Prostate gland (tissue), 2 donors: ENCODE measurements around the gene HHIPL1. TPM values are rescaled to one million over a fixed set of nuclear protein-coding genes. Genes with fewer than 3 reads are reported as not detected.

Experiments
- DNase-seq: peaks from one replicate; pipeline ENCODE4 v3.0.0-alpha.2; 2019; ENCODE audit warnings: low spot score
- H3K27ac ChIP-seq, 2 donors: fragments of 200-600 bp; sonication (generic); 2 replicates each; pipeline ENCODE4 v1.5.1; 2017 to 2019
- H3K27me3 ChIP-seq: fragments of 200-600 bp; sonication (generic); replicated peaks from 2 replicates; pipeline ENCODE4 v1.5.1; 2019; ENCODE audit not compliant: insufficient read depth
- H3K36me3 ChIP-seq, 2 donors: fragments of 200-600 bp; sonication (generic); 1 replicate in 1 of 2; 2 replicates in 1 of 2; pipeline versions ENCODE4 v1.5.1 to v1.8.1; 2017 to 2019
- H3K4me1 ChIP-seq: fragments of 200-600 bp; sonication (generic); replicated peaks from 2 replicates; pipeline ENCODE4 v1.5.1; 2019
- H3K4me3 ChIP-seq, 2 donors: fragments of 200-600 bp; sonication (generic); 2 replicates each; pipeline ENCODE4 v1.5.1; 2017 to 2019
- H3K9me3 ChIP-seq: fragments of 200-600 bp; sonication (generic); 2 replicates; pipeline ENCODE4 v1.5.1; 2017
- POLR2A ChIP-seq: fragments of 450-650 bp; IDR thresholded peaks from one replicate; pipeline ENCODE4 v1.6.1; 2016; ENCODE audit warnings: antibody characterized with exemption, mild to moderate bottlenecking
- POLR2AphosphoS5 ChIP-seq: sonication (generic); formaldehyde crosslinking; IDR thresholded peaks from one replicate; pipeline ENCODE4 v1.6.1; 2017; ENCODE audit warnings: antibody characterized with exemption
- WGBS: methylation state at CpG from one replicate; pipeline ENCODE4 v1.1.5; 2018; 5-methylcytosine and 5-hydroxymethylcytosine counted together
- intact Hi-C: fragments of 100-400 bp; cut with DNase I; formaldehyde crosslinking; loops from one replicate; pipeline ENCODE4 v1.14.2; 2022
- total RNA-seq, 2 donors: library from RNA; depleted of rRNA; stranded (reverse); fragments of >200 nt; gene quantifications; one replicate each; pipeline ENCODE4 v1.1.0, GENCODE V29; 2016
- TF ChIP-seq, protein P1 (sequence below), 4 experiments: fragments of 200-600 bp in 2 of 4; fragments of 450-650 bp in 2 of 4; sonication (generic) in 2 of 4; IDR thresholded peaks; 1 replicate in 3 of 4; 2 replicates in 1 of 4; pipeline ENCODE4 v1.5.1; 2016 to 2019; ENCODE audit warnings: antibody characterized with exemption in 4 of 4, mild to moderate bottlenecking in 2 of 4, moderate library complexity in 2 of 4

The HHIPL1 gene
- total RNA-seq, 2 donors from 2014 or later = 2.8 to 4.5 TPM

DNA sequence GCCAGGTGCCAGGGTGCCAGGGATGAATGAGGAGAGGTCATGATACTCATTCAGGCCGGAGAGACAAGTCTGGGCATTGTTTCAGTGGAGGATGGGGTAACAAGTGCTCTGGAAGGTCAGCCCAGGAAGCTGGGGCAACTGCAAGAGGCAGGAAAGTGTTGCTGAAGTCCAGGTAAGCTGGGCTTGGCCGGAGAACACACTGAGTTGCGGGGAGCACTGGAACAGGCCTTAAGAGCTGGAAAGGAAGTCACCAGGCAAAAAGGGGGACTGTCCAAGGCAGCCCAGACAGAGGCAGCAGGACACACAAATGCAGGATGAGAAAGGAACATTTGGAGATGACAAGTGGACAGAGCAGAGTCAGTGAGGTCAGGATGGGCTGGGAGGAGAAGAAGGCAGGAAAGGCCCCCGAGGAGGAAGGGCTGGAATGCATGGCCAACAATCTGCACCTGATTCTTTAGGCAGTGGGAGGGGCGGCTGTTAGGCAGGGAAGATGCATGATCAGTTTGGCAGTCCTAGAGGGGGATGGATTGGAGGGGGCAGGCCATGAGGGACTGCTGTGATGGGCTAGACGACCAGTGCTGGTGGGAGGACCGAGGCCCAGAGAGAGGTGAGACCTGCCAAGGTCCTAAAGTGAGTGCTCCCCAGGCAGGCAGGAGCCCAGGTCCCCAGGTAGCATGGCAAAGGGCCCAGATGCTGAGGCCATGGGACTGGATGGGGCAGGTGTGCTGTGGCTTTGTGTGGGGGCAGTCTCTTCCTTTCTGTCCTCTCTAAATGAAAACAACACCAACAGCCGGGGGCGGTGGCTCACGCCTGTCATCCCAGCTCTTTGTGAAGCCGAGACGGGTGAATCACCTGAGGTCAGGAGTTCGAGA lies 17.2 kb upstream of the HHIPL1 start:
- Histone ChIP-seq H3K36me3 (no peaks in the 10 kb centered on the region), H3K4me1 (no peaks in the 10 kb centered on the region), H3K4me3 (no peak overlapping the region), H3K27ac (no peak overlapping the region), H3K27me3 (no peaks in the 10 kb centered on the region), H3K9me3 (no peaks in the 10 kb centered on the region)
- TF ChIP-seq, protein P1, sequence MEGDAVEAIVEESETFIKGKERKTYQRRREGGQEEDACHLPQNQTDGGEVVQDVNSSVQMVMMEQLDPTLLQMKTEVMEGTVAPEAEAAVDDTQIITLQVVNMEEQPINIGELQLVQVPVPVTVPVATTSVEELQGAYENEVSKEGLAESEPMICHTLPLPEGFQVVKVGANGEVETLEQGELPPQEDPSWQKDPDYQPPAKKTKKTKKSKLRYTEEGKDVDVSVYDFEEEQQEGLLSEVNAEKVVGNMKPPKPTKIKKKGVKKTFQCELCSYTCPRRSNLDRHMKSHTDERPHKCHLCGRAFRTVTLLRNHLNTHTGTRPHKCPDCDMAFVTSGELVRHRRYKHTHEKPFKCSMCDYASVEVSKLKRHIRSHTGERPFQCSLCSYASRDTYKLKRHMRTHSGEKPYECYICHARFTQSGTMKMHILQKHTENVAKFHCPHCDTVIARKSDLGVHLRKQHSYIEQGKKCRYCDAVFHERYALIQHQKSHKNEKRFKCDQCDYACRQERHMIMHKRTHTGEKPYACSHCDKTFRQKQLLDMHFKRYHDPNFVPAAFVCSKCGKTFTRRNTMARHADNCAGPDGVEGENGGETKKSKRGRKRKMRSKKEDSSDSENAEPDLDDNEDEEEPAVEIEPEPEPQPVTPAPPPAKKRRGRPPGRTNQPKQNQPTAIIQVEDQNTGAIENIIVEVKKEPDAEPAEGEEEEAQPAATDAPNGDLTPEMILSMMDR (IDR thresholded peaks at IDR 0.05) = no peak
- TF ChIP-seq POLR2AphosphoS5 = no peak
- no peak for TF ChIP-seq POLR2A
- intact Hi-C loops = loop anchor here (5.0 kb wide), 1 partner anchor 235 kb away; no protein-coding TSS in a partner anchor
- DNase-seq = no peak
- 84% methylated on average over 13 of the region's 13 CpGs for WGBS

DNA sequence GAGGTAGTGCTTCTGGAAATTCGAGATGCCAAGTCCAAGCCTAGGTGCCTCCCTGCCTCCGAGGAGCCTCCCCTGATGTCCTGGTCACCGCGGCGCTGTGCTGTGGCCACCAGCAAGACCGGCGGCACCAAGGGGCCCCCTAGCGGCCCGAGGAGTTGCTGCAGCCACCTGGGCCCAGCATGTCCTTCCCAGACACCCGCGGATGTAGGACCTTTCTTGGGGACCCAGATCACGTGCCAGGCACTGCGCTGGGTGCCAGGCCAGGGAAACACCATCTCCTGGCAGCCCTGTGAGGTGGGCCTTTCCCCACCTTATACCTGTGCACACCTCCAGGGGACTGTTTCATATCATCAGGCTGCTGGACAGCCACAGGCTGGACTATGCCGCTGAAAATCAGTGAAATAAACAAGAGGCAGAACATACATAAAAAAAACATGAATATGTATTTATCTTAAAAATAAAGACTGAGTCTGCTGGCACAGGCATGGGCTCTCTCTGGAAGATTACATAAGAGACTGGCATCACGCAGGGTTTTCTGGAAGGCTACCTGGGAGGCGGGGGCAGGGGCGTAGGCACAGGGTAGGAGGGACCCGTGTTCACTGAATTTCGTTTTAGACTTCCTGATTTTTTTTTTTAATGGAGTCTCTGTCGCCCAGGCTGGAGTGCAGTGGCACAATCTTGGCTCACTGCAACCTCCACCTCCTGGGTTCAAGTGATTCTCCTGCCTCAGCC lies 15.9 kb upstream of the HHIPL1 start:
- intact Hi-C loops = loop anchor here (1.0 to 5.0 kb wide), 2 partner anchors 111 to 237 kb away; no protein-coding TSS in a partner anchor
- DNase-seq = peak; percentile 74

DNA sequence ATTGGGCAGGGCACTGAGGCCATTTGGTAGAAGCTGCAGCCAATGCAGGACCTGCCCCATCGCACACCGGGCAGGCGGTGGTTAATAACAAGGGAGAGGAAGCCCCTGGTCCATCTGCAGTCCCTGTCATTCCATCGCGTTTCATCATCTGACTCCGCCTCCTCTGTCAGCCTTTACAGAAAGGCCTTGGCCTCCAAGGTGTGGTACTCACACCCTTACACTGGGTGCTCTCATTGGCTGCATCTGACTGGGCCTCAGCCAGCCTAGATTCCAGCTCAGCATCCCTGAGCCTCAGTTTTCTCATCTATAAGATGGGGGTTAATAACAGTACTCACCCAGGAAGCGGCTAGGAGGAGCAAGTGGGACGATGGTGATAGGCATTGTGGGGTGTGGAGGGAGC lies 14.7 kb upstream of the HHIPL1 start:
- H3K9me3 ChIP-seq = no peaks in the 10 kb centered on the region
- H3K36me3 ChIP-seq = no peaks in the 10 kb centered on the region
- no peaks in the 10 kb centered on the region for H3K27me3 ChIP-seq
- H3K4me1 ChIP-seq = no peaks in the 10 kb centered on the region
- TF ChIP-seq POLR2AphosphoS5 = no peak
- TF ChIP-seq POLR2A = no peak
- TF ChIP-seq, protein P1 (IDR thresholded peaks at IDR 0.05) = no peak
- intact Hi-C loops = no loop called here
- no peak overlapping the region for H3K27ac ChIP-seq
- WGBS = 67% methylated on average over 8 of the region's 8 CpGs
- H3K4me3 ChIP-seq = no peak overlapping the region
- DNase-seq = no peak

More for the DNA sequence above, 15.9 kb upstream of the HHIPL1 start:
- no peaks in the 10 kb centered on the region for H3K27me3 ChIP-seq
- no peaks in the 10 kb centered on the region for H3K4me1 ChIP-seq
- no peaks in the 10 kb centered on the region for H3K36me3 ChIP-seq
- no peaks in the 10 kb centered on the region for H3K9me3 ChIP-seq
- H3K4me3 ChIP-seq = no peak overlapping the region
- 21% methylated on average over 20 of the region's 20 CpGs for WGBS
- H3K27ac ChIP-seq = no peak overlapping the region
- TF ChIP-seq POLR2A (no peak), POLR2AphosphoS5 (peak; percentile 41)
- TF ChIP-seq, protein P1 (IDR thresholded peaks at IDR 0.05) = peak; percentile 91 to 97 (median 95)

DNA sequence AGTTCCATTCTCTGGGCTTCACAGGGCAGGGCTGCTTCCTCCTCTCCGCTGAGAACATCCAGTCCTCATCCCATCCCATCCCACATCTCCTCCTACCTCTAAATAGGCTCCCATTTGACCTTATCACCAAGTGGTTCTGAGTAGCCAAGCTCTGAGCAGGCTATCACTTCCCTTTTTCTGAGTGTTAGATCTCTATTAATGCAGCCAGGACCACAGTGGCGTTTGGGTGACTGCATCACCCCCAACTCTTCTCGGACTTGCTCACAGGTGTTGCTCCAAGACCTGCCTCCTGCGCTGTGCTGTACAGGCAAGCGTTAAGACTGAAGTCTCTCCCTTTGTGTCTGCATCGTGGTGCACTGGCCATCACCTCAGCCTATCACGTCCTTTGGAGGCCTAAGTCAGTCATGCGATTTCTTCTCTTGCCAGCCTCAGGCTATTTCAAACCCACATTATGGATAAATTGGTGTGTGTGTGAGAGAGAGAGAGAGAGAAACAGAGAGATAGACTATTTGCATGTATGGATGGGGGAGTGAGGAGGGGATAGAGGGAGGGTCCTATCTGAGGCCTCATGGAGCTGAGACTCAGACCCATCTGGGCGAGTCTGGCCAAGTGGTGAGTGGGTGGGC lies 12.4 kb upstream of the HHIPL1 start:
- H3K36me3 ChIP-seq = no peaks in the 10 kb centered on the region
- H3K9me3 ChIP-seq = no peaks in the 10 kb centered on the region
- no peak for DNase-seq
- intact Hi-C loops = no loop called here
- WGBS = 85% methylated on average over 9 of the region's 9 CpGs
- TF ChIP-seq, protein P1 (IDR thresholded peaks at IDR 0.05) = no peak
- TF ChIP-seq POLR2AphosphoS5 (no peak), POLR2A (no peak)
- H3K4me3 ChIP-seq = no peak overlapping the region
- H3K27me3 ChIP-seq = no peaks in the 10 kb centered on the region
- H3K27ac ChIP-seq = no peak overlapping the region
- no peaks in the 10 kb centered on the region for H3K4me1 ChIP-seq
